A549 (cell line): ENCODE results near the gene PSEN2. TPM values are rescaled to one million over a fixed set of nuclear protein-coding genes. Genes with fewer than 3 reads are reported as not detected.

ENCODE experiments used
- ATAC-seq, 2 experiments: fragments of 200-7000 bp in 1 of 2; fragments of >200 bp in 1 of 2; cut with Nextera tagmentation in 1 of 2; cut with Tn5 transposase in 1 of 2; 3 replicates each; pipeline versions ENCODE4 v1.8.0 to v1.9.1; 2018 to 2020; ENCODE audit warnings: mild to moderate bottlenecking in 1 of 2, moderate library complexity in 1 of 2
- CTCF ChIA-PET: fragments of 300-600 bp; sonication (Branson Sonifier 250); formaldehyde crosslinking; extraction: SDS; loops from one replicate; lab custom pipeline; 2021; ENCODE audit warnings: antibody characterized with exemption, inconsistent platforms; lab: Yijun Ruan, JAX
- POLR2A ChIA-PET: fragments of 350-600 bp; formaldehyde crosslinking; extraction: SDS; loops from one replicate; lab custom pipeline; 2021; ENCODE audit warnings: antibody characterized with exemption, inconsistent platforms; lab: Yijun Ruan, JAX
- DNase-seq, 2 experiments: peaks; one replicate each; pipeline versions ENCODE4 v3.0.0 to v3.0.0-alpha.2; 2011 to 2016; ENCODE audit warnings: low read depth in 1 of 2, low spot score in 1 of 2
- FAIRE-seq: peaks from 2 replicates; lab custom pipeline; 2011; peaks lifted over from hg19 to GRCh38; lab: Jason Lieb, UNC
- H3K27ac ChIP-seq, 2 experiments: fragments of >200 bp; sonication (Bioruptor Twin); formaldehyde crosslinking; 3 replicates each; pipeline ENCODE4 v1.5.1; 2016 to 2017
- H3K4me1 ChIP-seq: fragments of >200 bp; sonication (Bioruptor Twin); formaldehyde crosslinking; 3 replicates; pipeline ENCODE4 v1.6.1; 2016
- H3K4me2 ChIP-seq: fragments of >200 bp; sonication (Bioruptor Twin); formaldehyde crosslinking; 3 replicates; pipeline ENCODE4 v1.6.1; 2016
- H3K4me3 ChIP-seq: fragments of >200 bp; sonication (Bioruptor Twin); formaldehyde crosslinking; 3 replicates; pipeline ENCODE4 v1.5.1; 2016
- H3K9me3 ChIP-seq: fragments of >200 bp; sonication (Bioruptor Twin); formaldehyde crosslinking; 3 replicates; pipeline ENCODE4 v1.6.1; 2016
- BHLHE40 ChIP-seq: IDR thresholded peaks from 2 replicates; pipeline ENCODE4 v1.6.1; 2012; ENCODE audit warnings: low read depth, low read length, inconsistent platforms
- CBX2 ChIP-seq: fragments of 200-600 bp; sonication (generic); IDR thresholded peaks from 2 replicates; pipeline ENCODE4 v1.6.1; 2016; ENCODE audit warnings: low read depth, mild to moderate bottlenecking, borderline replicate concordance
- CEBPB ChIP-seq, 2 experiments: fragments of >200 bp in 1 of 2; sonication (Bioruptor Twin) in 1 of 2; formaldehyde crosslinking in 1 of 2; IDR thresholded peaks; 2 replicates each; pipeline ENCODE4 v1.6.1; 2012 to 2016
- CHD2 ChIP-seq: fragments of 150-350 bp; IDR thresholded peaks from 2 replicates; pipeline ENCODE4 v1.6.1; 2014; ENCODE audit warnings: low read length; ENCODE audit not compliant: partially characterized antibody
- CHD4 ChIP-seq: fragments of 200-600 bp; sonication (generic); IDR thresholded peaks from 2 replicates; pipeline ENCODE4 v1.6.1; 2016; ENCODE audit warnings: antibody characterized with exemption, mild to moderate bottlenecking, borderline replicate concordance
- EHF ChIP-seq: fragments of 250-450 bp; sonication (Bioruptor Pico); IDR thresholded peaks from 2 replicates; pipeline ENCODE4 v1.5.0; 2020; ENCODE audit warnings: mild to moderate bottlenecking
- EHMT2 ChIP-seq: fragments of 200-600 bp; sonication (generic); IDR thresholded peaks from 2 replicates; pipeline ENCODE4 v1.6.1; 2016; ENCODE audit warnings: antibody characterized with exemption, low read depth, mild to moderate bottlenecking, moderate library complexity
- ELK1 ChIP-seq: fragments of 150-350 bp; IDR thresholded peaks from 2 replicates; pipeline ENCODE4 v1.6.1; 2014; ENCODE audit warnings: low read depth, mild to moderate bottlenecking, low read length
- EP300 ChIP-seq, 2 experiments: fragments of >200 bp; sonication (Bioruptor Twin); formaldehyde crosslinking; IDR thresholded peaks; 2 replicates in 1 of 2; 3 replicates in 1 of 2; pipeline ENCODE4 v1.6.1; 2016 to 2017
- ESRRA ChIP-seq: fragments of 150-350 bp; IDR thresholded peaks from 2 replicates; pipeline ENCODE4 v1.6.1; 2014; ENCODE audit warnings: mild to moderate bottlenecking, low read length, borderline replicate concordance
- FOXS1 ChIP-seq: fragments of 250-450 bp; sonication (Bioruptor Pico); IDR thresholded peaks from 2 replicates; pipeline ENCODE4 v1.5.0; 2020; ENCODE audit warnings: mild to moderate bottlenecking, moderate library complexity
- GATA3 ChIP-seq: IDR thresholded peaks from 2 replicates; pipeline ENCODE4 v1.6.1; 2012; ENCODE audit warnings: borderline replicate concordance
- HES2 ChIP-seq: fragments of >200 bp; sonication (Bioruptor Twin); formaldehyde crosslinking; IDR thresholded peaks from 2 replicates; pipeline ENCODE4 v1.6.1; 2016
- HOXB13 ChIP-seq: fragments of 250-450 bp; sonication (Bioruptor Pico); IDR thresholded peaks from 2 replicates; pipeline ENCODE4 v1.5.0; 2020; ENCODE audit warnings: low read depth, mild to moderate bottlenecking, moderate library complexity
- HOXB5 ChIP-seq: fragments of 250-450 bp; sonication (Bioruptor Pico); IDR thresholded peaks from 2 replicates; pipeline ENCODE4 v1.5.0; 2020; ENCODE audit warnings: mild to moderate bottlenecking, moderate library complexity
- JUN ChIP-seq, 2 experiments: fragments of >200 bp; sonication (Bioruptor Twin); formaldehyde crosslinking; IDR thresholded peaks; 2 replicates in 1 of 2; 3 replicates in 1 of 2; pipeline ENCODE4 v1.6.1; 2016 to 2017
- MAFK ChIP-seq: fragments of 450-650 bp; IDR thresholded peaks from 2 replicates; pipeline ENCODE4 v1.6.1; 2014; ENCODE audit not compliant: partially characterized antibody
- MAZ ChIP-seq: fragments of 150-350 bp; IDR thresholded peaks from 2 replicates; pipeline ENCODE4 v1.6.1; 2014; ENCODE audit warnings: antibody characterized with exemption, low read depth, low read length, borderline replicate concordance
- MYC ChIP-seq: IDR thresholded peaks from 2 replicates; pipeline ENCODE4 v1.6.1; 2012; ENCODE audit warnings: mild to moderate bottlenecking, inconsistent platforms, low read length, improper control_type of control experiment, borderline replicate concordance
- NPAS2 ChIP-seq: fragments of 250-450 bp; sonication (Bioruptor Pico); IDR thresholded peaks from 2 replicates; pipeline ENCODE4 v1.8.0; 2022; ENCODE audit warnings: mild to moderate bottlenecking, moderate library complexity, borderline replicate concordance
- POLR2A ChIP-seq: IDR thresholded peaks from 2 replicates; pipeline ENCODE4 v1.6.1; 2012; ENCODE audit warnings: mild to moderate bottlenecking, low read length
- POLR2AphosphoS2 ChIP-seq: conservative IDR thresholded peaks from 2 replicates; pipeline ENCODE4 v1.6.1; 2012; ENCODE audit warnings: low read length, improper control_type of control experiment, inconsistent platforms
- RAD21 ChIP-seq, 2 experiments: fragments of >200 bp in 1 of 2; sonication (Bioruptor Twin) in 1 of 2; formaldehyde crosslinking in 1 of 2; IDR thresholded peaks in 1 of 2; conservative IDR thresholded peaks in 1 of 2; 2 replicates in 1 of 2; 3 replicates in 1 of 2; pipeline ENCODE4 v1.6.1; 2012 to 2018; ENCODE audit warnings: inconsistent platforms in 1 of 2
- RFX5 ChIP-seq: fragments of 450-650 bp; IDR thresholded peaks from 2 replicates; pipeline ENCODE4 v1.7.1; 2014; ENCODE audit warnings: antibody characterized with exemption, mild to moderate bottlenecking, moderate library complexity
- RNF2 ChIP-seq: fragments of 200-600 bp; sonication (generic); IDR thresholded peaks from 2 replicates; pipeline ENCODE4 v1.6.1; 2016; ENCODE audit warnings: low read depth, mild to moderate bottlenecking, antibody characterized with exemption, moderate library complexity, borderline replicate concordance
- TFCP2L1 ChIP-seq: fragments of 250-450 bp; sonication (Bioruptor Pico); IDR thresholded peaks from 2 replicates; pipeline ENCODE4 v1.5.0; 2021; ENCODE audit warnings: mild to moderate bottlenecking
- TP53 ChIP-seq: fragments of 250-450 bp; sonication (Bioruptor Pico); IDR thresholded peaks from 2 replicates; pipeline ENCODE4 v1.5.0; 2021; ENCODE audit warnings: mild to moderate bottlenecking, moderate library complexity
- WGBS: methylation state at CpG from one replicate; pipeline ENCODE4 v1.1.6; 2017; ENCODE audit errors: missing lambda C conversion rate; 5-methylcytosine and 5-hydroxymethylcytosine counted together
- polyA plus RNA-seq, 4 experiments: library from polyadenylated mRNA; depleted of rRNA in 3 of 4; stranded (reverse); fragments of >200 nt; fragmentation: RNase III in 1 of 4; extraction: RNeasy Plus Mini Kit Qiagen cat#74134 plus additional on column Dnase treatment in 1 of 4; gene quantifications; 2 replicates in 3 of 4; 3 replicates in 1 of 4; pipeline ENCODE4 v1.2.3, GENCODE V29; 2011 to 2017

PSEN2 gene
- polyA plus RNA-seq, 2 of the 4 experiments (the other 2 are of a cell fraction) = 23.4 to 24.2 TPM

- Histone ChIP-seq H3K4me3 (no peak overlapping the region), H3K4me1 (no peaks in the 10 kb centered on the region), H3K9me3 (no peaks in the 10 kb centered on the region), H3K27ac (no peak overlapping the region), H3K4me2 (no peak overlapping the region)
- ATAC-seq (no peak), DNase-seq (no peak), FAIRE-seq (no peak)
- no peak for TF ChIP-seq EHF (CRISPR knock-in tag)
- no peak for TF ChIP-seq BHLHE40
- no peak for TF ChIP-seq NPAS2
- TF ChIP-seq HOXB5 (CRISPR knock-in tag) = no peak
- no peak for TF ChIP-seq CHD2
- no peak for TF ChIP-seq ELK1
- TF ChIP-seq RFX5 = no peak
- no peak for TF ChIP-seq TP53
- no peak for TF ChIP-seq HOXB13 (CRISPR knock-in tag)
- TF ChIP-seq RNF2 = no peak
- ChIA-PET CTCF (interaction anchor here (0.6 to 1.6 kb wide), 4 partner anchors 8 to 353 kb away, joined by 3 to 4 read pairs (median 4); no protein-coding TSS in a partner anchor), POLR2A (interaction anchor here (0.9 kb wide), 1 partner anchor 76 kb away, joined by 4 read pairs; no protein-coding TSS in a partner anchor)
- 89% methylated on average over 12 of the region's 12 CpGs for WGBS
Observed at GRCh38 chr1:226903819-226904716, 33.7 kb downstream of the PSEN2 start.

GRCh38 chr1:226904772-226905171, 34.4 kb downstream of the PSEN2 start:
- ATAC-seq (no peak), FAIRE-seq (no peak), DNase-seq (no peak)
- WGBS = 95% methylated on average over 3 of the region's 3 CpGs
- H3K4me3 ChIP-seq = no peak overlapping the region
- no peak overlapping the region for H3K4me2 ChIP-seq
- TF ChIP-seq POLR2A (no peak), RAD21 (conservative IDR thresholded peaks at IDR 0.05 in 1 of 2, IDR thresholded peaks at IDR 0.05 in 1 of 2) (no peak), GATA3 (no peak), HES2 (no peak), CEBPB (IDR thresholded peaks at IDR 0.05) (no peak)
- ChIA-PET POLR2A (interaction anchor here (0.9 kb wide), 1 partner anchor 77 kb away, joined by 4 read pairs; no protein-coding TSS in a partner anchor), CTCF (interaction anchor here (0.6 to 1.6 kb wide), 3 partner anchors 18 to 354 kb away, joined by 3 to 4 read pairs (median 4); no protein-coding TSS in a partner anchor)
- H3K9me3 ChIP-seq = no peaks in the 10 kb centered on the region
- no peak overlapping the region for H3K27ac ChIP-seq
- no peaks in the 10 kb centered on the region for H3K4me1 ChIP-seq

GRCh38 chr1:226908419-226908818, 38.0 kb downstream of the PSEN2 start:
- POLR2A ChIA-PET = no interaction called here
- no peak for ATAC-seq
- H3K4me3 ChIP-seq = no peak overlapping the region
- CTCF ChIA-PET = interaction anchor here (0.6 to 1.8 kb wide), 3 partner anchors 15 to 80 kb away, joined by 3 to 5 read pairs (median 3); no protein-coding TSS in a partner anchor
- TF ChIP-seq RNF2 (no peak), TFCP2L1 (CRISPR knock-in tag) (no peak), ELK1 (no peak), CEBPB (IDR thresholded peaks at IDR 0.05) (no peak), HOXB13 (CRISPR knock-in tag) (no peak), CHD2 (no peak), RAD21 (conservative IDR thresholded peaks at IDR 0.05 in 1 of 2, IDR thresholded peaks at IDR 0.05 in 1 of 2) (no peak), FOXS1 (CRISPR knock-in tag) (no peak), EP300 (IDR thresholded peaks at IDR 0.05) (no peak), MAZ (no peak), EHMT2 (no peak), POLR2AphosphoS2 (no peak), ESRRA (no peak), HOXB5 (CRISPR knock-in tag) (no peak), MAFK (no peak), JUN (IDR thresholded peaks at IDR 0.05) (no peak), CHD4 (no peak), MYC (no peak), CBX2 (no peak)
- TF ChIP-seq, all 56 proteins: peak for 0
- no peaks in the 10 kb centered on the region for H3K9me3 ChIP-seq
- H3K4me1 ChIP-seq = no peaks in the 10 kb centered on the region
- 98% methylated on average over 10 of the region's 10 CpGs for WGBS
- no peak overlapping the region for H3K27ac ChIP-seq
- DNase-seq (no peak), FAIRE-seq (no peak)
- no peak overlapping the region for H3K4me2 ChIP-seq
